GM13976 (cell line): ENCODE results near the gene KLF7.

ENCODE experiments used
- DNase-seq: peaks from one replicate; pipeline ENCODE4 v3.0.0; 2012; ENCODE audit warnings: low spot score
- CTCF ChIP-seq: IDR thresholded peaks from 2 replicates; pipeline ENCODE4 v1.5.1; 2012; ENCODE audit warnings: borderline replicate concordance, mild to moderate bottlenecking; ENCODE audit not compliant: insufficient read depth; ENCODE audit errors: extremely low read depth, missing control alignments, control extremely low read depth
- in situ Hi-C: fragments of 300-500 bp; cut with MboI; formaldehyde crosslinking; loops from one replicate; pipeline ENCODE4 v1.12.0; 2022; ENCODE audit warnings: low sequenced_read_pairs, mixed read lengths, inconsistent platforms; ENCODE audit not compliant: unreplicated experiment

KLF7 gene

GRCh38 chr2:207119048-207119447, 46.7 kb downstream of the KLF7 start:
- DNase-seq = no peak
- no peak for TF ChIP-seq CTCF
- in situ Hi-C loops = no loop called here

GRCh38 chr2:207117668-207118067, 48.1 kb downstream of the KLF7 start:
- no peak for TF ChIP-seq CTCF
- no peak for DNase-seq
- in situ Hi-C loops = no loop called here

- TF ChIP-seq CTCF = no peak
- no peak for DNase-seq
- in situ Hi-C loops = no loop called here
Measured at GRCh38 chr2:207115715-207116364, 49.9 kb downstream of the KLF7 start.

- TF ChIP-seq CTCF = no peak
- DNase-seq = no peak
- in situ Hi-C loops = no loop called here
Measured at GRCh38 chr2:207113414-207113813, 52.3 kb downstream of the KLF7 start.

- in situ Hi-C loops = no loop called here
- TF ChIP-seq CTCF = no peak
- DNase-seq = no peak
Measured at GRCh38 chr2:207112785-207113184, 53.0 kb downstream of the KLF7 start.

GRCh38 chr2:207112383-207112782, 53.4 kb downstream of the KLF7 start:
- in situ Hi-C loops = no loop called here
- no peak for DNase-seq
- no peak for TF ChIP-seq CTCF
